Endodermal cell (in vitro differentiated cells): ENCODE results near the gene MYO16. TPM values are rescaled to one million over a fixed set of nuclear protein-coding genes. Genes with fewer than 3 reads are reported as not detected.

Source experiments
- DNase-seq: peaks from one replicate; pipeline ENCODE4 v3.0.0-alpha.2; 2017
- H3K27ac ChIP-seq: 2 replicates; pipeline ENCODE4 v1.5.1; 2013; ENCODE audit warnings: mild to moderate bottlenecking, low read depth, low read length, moderate library complexity
- H3K27me3 ChIP-seq: 2 replicates; pipeline ENCODE4 v1.6.1; 2013; ENCODE audit warnings: mild to moderate bottlenecking, low read length, moderate library complexity; ENCODE audit not compliant: insufficient read depth, control insufficient read depth, poor library complexity, severe bottlenecking
- H3K36me3 ChIP-seq: 2 replicates; pipeline ENCODE4 v1.7.0; 2013; ENCODE audit warnings: mild to moderate bottlenecking, low read length, moderate library complexity; ENCODE audit not compliant: control insufficient read depth, insufficient read depth
- H3K4me1 ChIP-seq: one replicate; pipeline ENCODE4 v1.7.0; 2013; ENCODE audit warnings: low read length; ENCODE audit not compliant: control insufficient read depth, insufficient read depth
- H3K4me3 ChIP-seq: 2 replicates; pipeline ENCODE4 v1.5.1; 2013; ENCODE audit warnings: mild to moderate bottlenecking, low read length, moderate library complexity
- H3K9ac ChIP-seq: 2 replicates; pipeline ENCODE4 v1.6.1; 2013; ENCODE audit warnings: mild to moderate bottlenecking, low read length, moderate library complexity; ENCODE audit not compliant: poor library complexity, severe bottlenecking; ENCODE audit errors: extremely low read depth
- H3K9me3 ChIP-seq: 2 replicates; pipeline ENCODE4 v1.6.1; 2013; ENCODE audit warnings: mild to moderate bottlenecking, low read length, moderate library complexity; ENCODE audit not compliant: control insufficient read depth
- H3K27ac Mint-ChIP-seq: 2 replicates; pipeline ENCODE4 v1.8.0; 2020; ENCODE audit warnings: mixed read lengths
- H3K27me3 Mint-ChIP-seq: 2 replicates; pipeline ENCODE4 v1.8.0; 2021; ENCODE audit warnings: mild to moderate bottlenecking, mixed read lengths; ENCODE audit not compliant: insufficient read depth
- H3K36me3 Mint-ChIP-seq: 2 replicates; pipeline ENCODE4 v1.8.0; 2020; ENCODE audit warnings: low read depth, mixed read lengths
- H3K4me1 Mint-ChIP-seq: 2 replicates; pipeline ENCODE4 v1.8.0; 2020; ENCODE audit warnings: mixed read lengths
- H3K4me3 Mint-ChIP-seq: 2 replicates; pipeline ENCODE4 v1.8.0; 2020; ENCODE audit warnings: mild to moderate bottlenecking, moderate library complexity, mixed read lengths
- H3K9me3 Mint-ChIP-seq: 2 replicates; pipeline ENCODE4 v1.8.0; 2020; ENCODE audit warnings: mild to moderate bottlenecking, mixed read lengths
- CTCF ChIP-seq: fragments of 200-600 bp; sonication (generic); conservative IDR thresholded peaks from 2 replicates; pipeline ENCODE4 v1.5.0; 2021; ENCODE audit warnings: antibody characterized with exemption, mild to moderate bottlenecking
- WGBS, 2 experiments: methylation state at CpG; one replicate each; pipeline versions ENCODE4 v1.1.5 to v1.1.7; 2013; ENCODE audit warnings: missing lambda C conversion rate in 2 of 2, mixed read lengths in 1 of 2; ENCODE audit not compliant: insufficient coverage in 1 of 2, insufficient read length in 1 of 2; 5-methylcytosine and 5-hydroxymethylcytosine counted together
- total RNA-seq, 2 donors: library from RNA; stranded (reverse); fragmentation: NEBNext Ultra II Directional in 1 of 2; extraction: Animal tissue kit (Norgen Biotek cat#: 25700) in 1 of 2; gene quantifications; 2 replicates in 1 of 2; 3 replicates in 1 of 2; pipeline ENCODE4 v1.2.1, GENCODE V29; 2021

MYO16 gene
- total RNA-seq, 2 donors from 2014 or later: 0.70 to 1.2 TPM

GRCh38 chr13:109192306-109192705 is 562.9 kb downstream of the MYO16 start:
- H3K9me3 ChIP-seq: no peaks in the 10 kb centered on the region
- no peaks in the 10 kb centered on the region for H3K9me3 Mint-ChIP-seq
- no peak overlapping the region for H3K9ac ChIP-seq
- H3K4me3 Mint-ChIP-seq: no peak overlapping the region
- H3K27ac Mint-ChIP-seq: no peak overlapping the region
- no peak for TF ChIP-seq CTCF
- no peaks in the 10 kb centered on the region for H3K36me3 ChIP-seq
- H3K27me3 ChIP-seq: no peaks in the 10 kb centered on the region
- H3K4me1 ChIP-seq: no peaks in the 10 kb centered on the region
- DNase-seq: no peak
- no peak overlapping the region for H3K27ac ChIP-seq
- H3K4me3 ChIP-seq: no peak overlapping the region
- peaks cover 7% of the 10 kb centered on the region for H3K4me1 Mint-ChIP-seq
- no peaks in the 10 kb centered on the region for H3K36me3 Mint-ChIP-seq
- H3K27me3 Mint-ChIP-seq: no peaks in the 10 kb centered on the region

- Histone ChIP-seq H3K27me3 (no peaks in the 10 kb centered on the region), H3K4me1 (no peaks in the 10 kb centered on the region), H3K27ac (peak overlapping the region; percentile 14), H3K9ac (no peak overlapping the region), H3K36me3 (no peaks in the 10 kb centered on the region), H3K4me3 (no peak overlapping the region), H3K9me3 (no peaks in the 10 kb centered on the region)
- DNase-seq: peak; percentile 79
- Mint-ChIP-seq H3K36me3 (no peaks in the 10 kb centered on the region), H3K27me3 (no peaks in the 10 kb centered on the region), H3K9me3 (no peaks in the 10 kb centered on the region), H3K27ac (no peak overlapping the region), H3K4me3 (no peak overlapping the region), H3K4me1 (peaks cover 7% of the 10 kb centered on the region)
- TF ChIP-seq CTCF: peak; percentile 73
- 66 to 85% methylated on average over 8 to 9 of the region's 9 CpGs for WGBS, 2 experiments
Measured at GRCh38 chr13:109196948-109197347, 567.5 kb downstream of the MYO16 start.

- no peak for TF ChIP-seq CTCF
- WGBS, 2 experiments: 100% methylated on average over 1 to 3 of the region's 3 CpGs
- H3K36me3 Mint-ChIP-seq: no peaks in the 10 kb centered on the region
- H3K9me3 Mint-ChIP-seq: no peaks in the 10 kb centered on the region
- no peaks in the 10 kb centered on the region for H3K4me1 ChIP-seq
- H3K4me3 Mint-ChIP-seq: no peak overlapping the region
- H3K9ac ChIP-seq: no peak overlapping the region
- peaks cover 15% of the 10 kb centered on the region for H3K4me1 Mint-ChIP-seq
- no peak overlapping the region for H3K27ac Mint-ChIP-seq
- DNase-seq: no peak
- H3K27me3 ChIP-seq: no peaks in the 10 kb centered on the region
- no peaks in the 10 kb centered on the region for H3K36me3 ChIP-seq
- no peak overlapping the region for H3K27ac ChIP-seq
- no peaks in the 10 kb centered on the region for H3K9me3 ChIP-seq
- no peaks in the 10 kb centered on the region for H3K27me3 Mint-ChIP-seq
- H3K4me3 ChIP-seq: no peak overlapping the region
Measured at GRCh38 chr13:109198585-109198984, 569.2 kb downstream of the MYO16 start.
